Ramos (cell line): ENCODE results near the gene P4HTM.

Source experiments
- in situ Hi-C: fragments of 300-500 bp; cut with MboI; formaldehyde crosslinking; loops from one replicate; pipeline ENCODE4 v1.14.3; 2022; ENCODE audit warnings: low sequenced_read_pairs; ENCODE audit not compliant: unreplicated experiment

The P4HTM gene

DNA sequence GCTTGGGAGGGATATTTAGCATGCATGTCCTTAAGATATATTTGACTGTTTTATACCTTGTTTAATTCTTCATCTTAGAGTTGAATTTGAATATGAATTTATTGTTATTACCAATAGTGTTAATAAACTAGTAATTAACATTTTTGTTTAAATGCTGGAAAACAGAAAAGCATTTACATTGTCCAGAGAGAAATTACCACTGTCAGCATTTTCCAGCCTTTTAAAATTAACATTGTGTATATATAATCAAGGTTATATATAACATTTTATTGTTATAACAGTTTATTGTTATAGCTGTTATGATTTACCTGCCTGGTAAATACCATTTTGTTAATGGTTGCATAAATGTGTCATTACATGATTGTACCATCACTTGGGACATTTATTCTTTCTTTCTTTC, 8.0 kb upstream of the P4HTM start:
- in situ Hi-C loops, result no loop called here

GRCh38 chr3:48982686-48983085, 7.4 kb upstream of the P4HTM start:
- in situ Hi-C loops, result no loop called here

DNA sequence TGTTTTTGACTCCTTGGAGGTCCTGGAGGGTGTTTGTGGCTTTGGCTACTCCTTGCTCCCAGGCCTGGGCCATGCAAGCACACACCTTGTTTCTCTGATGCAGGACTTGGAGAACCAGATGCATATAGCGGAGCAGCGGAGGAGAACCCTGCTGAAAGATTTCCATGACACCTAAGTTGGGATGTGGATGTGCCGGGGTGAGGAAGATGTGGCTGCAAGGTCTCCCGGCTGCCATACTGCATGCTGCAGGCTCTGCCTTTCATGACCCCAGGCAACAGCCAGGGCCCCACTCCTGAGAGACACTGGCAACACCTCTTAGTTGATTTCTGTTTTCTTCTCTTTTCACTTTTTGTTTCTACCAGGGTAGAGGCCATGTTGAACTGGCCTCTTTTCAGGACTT, 6.9 kb upstream of the P4HTM start:
- in situ Hi-C loops, result no loop called here

DNA sequence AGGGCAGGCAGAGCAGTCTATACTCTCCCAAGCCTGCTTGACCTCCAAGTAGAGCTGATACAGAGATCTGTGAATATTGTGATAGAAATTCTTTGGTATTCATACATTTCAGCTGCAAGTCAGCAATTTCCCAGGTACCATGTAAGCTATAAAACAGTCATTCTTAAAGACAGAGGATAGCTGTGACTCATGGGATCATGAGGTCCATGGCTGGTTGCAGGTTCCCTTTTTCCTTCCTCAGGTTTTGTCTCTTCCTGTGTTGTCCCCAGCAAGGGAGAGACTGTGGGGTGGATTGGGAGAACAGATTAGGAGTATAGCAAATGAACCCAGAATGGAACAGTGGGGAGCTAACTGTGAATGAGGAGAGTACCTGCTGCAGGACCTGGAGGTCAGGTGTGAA, 5.4 kb upstream of the P4HTM start:
- in situ Hi-C loops, result no loop called here

GRCh38 chr3:48985831-48986376, 4.1 kb upstream of the P4HTM start:
- in situ Hi-C loops, result no loop called here

- in situ Hi-C loops, result no loop called here
Observed at GRCh38 chr3:48989126-48989795, 780 bp upstream of the P4HTM start.

- in situ Hi-C loops, result no loop called here
Observed at GRCh38 chr3:48990636-48991469, 812 bp downstream of the P4HTM start.

GRCh38 chr3:48991851-48992545, 2.0 kb downstream of the P4HTM start:
- in situ Hi-C loops, result no loop called here

GRCh38 chr3:48993834-48994233, 3.8 kb downstream of the P4HTM start:
- in situ Hi-C loops, result no loop called here

DNA sequence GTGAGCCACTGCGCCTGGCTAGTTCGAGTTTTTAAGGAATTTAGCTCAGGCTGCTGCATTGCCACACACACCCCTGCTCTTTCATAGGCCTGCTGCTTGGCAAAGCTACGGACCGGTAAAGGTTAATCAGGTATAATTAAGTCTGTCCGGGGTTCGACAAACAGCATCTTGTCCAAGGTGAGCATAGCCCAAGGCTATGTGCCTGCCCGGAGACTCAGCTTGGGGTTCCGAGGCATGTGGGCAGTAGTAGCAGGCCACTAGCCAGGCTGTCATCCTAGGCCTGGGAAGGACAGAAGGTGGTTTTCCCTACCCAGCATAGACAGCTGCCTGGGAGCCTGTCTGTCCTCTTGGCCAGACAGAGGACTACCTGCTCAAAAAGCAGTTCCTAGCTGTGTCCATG, 6.6 kb downstream of the P4HTM start:
- in situ Hi-C loops, result no loop called here

DNA sequence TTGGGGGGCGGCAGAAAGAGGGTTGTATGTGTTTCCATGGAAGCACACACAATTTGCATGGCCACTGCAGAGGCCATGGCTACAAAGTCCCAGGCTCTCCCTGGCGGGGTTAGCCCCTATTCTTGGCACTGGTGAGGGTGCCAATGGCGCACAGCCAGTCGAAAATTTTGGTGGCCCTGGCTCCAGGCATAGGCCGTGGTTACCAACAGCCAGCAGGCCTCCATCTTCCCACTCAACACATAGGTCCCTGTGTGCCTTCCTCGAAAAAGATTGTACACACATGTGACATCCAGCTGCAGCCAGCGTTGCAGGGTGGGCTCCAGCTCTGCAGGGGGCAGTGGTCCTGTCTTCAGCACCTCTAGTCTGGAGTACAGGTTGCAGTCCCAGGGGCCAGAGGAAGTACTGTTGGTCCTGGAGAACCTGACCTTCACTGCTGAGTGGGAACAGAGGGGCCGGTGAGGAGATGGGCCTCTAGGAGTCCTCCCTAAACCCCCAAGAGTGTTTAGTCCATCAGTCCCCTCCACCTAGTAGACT, 7.1 kb downstream of the P4HTM start:
- in situ Hi-C loops, result no loop called here

DNA sequence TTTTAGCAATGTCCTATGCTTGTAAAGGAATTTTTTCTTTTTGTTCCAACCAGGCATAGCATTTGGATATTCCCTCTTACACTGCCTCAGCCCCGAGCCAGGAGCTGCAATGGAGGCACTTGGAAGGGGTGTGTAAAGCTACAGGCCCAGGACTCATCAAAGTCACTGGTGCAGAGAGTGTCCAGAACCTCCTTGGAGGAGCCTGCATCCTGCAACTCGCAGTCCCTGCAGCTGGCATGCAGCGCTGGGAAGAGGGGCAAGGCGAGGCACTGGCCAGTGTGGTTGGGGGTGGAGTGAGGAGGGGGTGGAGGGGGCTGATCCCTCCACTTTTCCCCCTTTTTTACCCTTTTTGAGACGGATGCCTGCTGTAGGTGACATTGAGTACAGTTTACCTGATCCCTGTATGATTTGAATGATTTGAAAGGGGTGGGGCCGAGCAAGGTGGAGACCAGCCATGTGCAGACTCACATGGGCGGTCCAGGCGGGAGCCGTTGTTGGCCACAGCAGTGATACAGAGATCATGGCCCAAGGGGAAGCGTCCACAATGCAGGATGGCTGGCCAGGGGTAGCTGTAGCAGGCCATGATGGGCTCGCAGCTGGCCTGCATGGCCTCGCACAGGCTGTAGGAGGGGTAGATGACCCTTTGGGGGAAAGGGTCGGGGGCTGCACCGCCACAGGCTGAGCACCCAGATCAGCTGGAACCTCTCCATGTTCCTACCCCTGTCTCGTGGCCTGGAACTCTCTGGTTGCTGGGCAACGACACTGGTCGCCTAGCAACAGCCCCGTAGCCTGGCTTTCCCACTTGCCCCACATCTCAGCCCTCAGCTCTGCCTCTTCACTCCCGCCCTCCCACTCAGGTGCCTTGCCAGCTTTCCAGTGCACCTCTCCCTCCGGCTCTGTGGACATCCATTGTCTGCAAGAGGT, 7.9 kb downstream of the P4HTM start:
- in situ Hi-C loops, result no loop called here

DNA sequence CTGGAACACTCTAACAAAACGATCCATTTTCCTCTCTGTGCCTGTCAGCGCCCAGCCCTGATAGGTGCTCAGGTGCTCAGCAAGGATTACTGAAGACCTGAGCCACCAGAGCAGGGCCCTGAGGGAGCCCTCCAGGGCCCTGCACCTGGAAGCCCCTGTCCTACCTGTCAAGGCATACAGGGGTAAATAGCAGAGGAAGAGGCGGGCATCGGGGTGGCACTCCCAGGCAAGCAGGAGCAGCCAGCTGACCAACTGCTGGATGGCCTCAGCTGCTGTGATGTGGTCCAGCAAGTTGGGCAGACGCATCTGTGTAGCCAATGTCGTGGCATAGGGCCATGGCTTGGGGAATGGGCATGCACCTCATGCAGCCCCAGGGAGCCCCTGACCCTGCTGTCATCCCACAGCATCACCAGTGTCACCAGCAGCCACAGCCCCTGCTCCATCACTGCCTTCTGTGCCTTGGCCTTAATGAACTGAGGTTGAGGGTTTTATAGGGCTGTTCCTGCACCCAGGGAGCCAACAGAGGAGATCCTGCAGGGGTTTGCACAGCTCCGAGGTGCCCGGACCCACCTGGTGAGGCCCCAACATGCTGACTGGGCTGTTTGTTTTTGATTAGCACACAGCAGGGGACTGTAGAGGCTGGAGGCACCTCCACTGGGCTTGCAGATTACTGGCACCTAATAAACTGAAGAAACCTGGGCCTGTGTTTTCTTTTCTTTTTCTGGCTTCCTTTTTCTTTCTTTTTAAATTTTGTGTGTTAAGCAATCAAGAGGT, 9.2 kb downstream of the P4HTM start:
- in situ Hi-C loops, result no loop called here

DNA sequence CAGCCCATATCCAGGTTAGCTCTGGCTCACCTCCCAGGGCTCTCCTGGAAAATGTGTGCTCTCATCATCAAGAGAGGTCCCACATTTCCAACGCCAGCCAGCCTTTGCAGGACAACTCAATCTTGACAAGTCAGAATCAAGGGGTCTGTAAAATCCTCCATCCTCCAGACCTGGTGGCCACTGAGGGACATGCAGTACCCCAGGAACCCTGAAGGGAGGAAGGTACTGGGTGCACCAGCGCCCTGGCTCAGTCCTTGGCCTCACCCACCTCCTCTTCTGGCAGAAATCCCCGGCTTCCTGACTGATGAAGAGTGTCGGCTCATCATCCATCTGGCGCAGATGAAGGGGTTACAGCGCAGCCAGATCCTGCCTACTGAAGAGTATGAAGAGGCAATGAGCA, 11.1 kb downstream of the P4HTM start:
- in situ Hi-C loops, result no loop called here

DNA sequence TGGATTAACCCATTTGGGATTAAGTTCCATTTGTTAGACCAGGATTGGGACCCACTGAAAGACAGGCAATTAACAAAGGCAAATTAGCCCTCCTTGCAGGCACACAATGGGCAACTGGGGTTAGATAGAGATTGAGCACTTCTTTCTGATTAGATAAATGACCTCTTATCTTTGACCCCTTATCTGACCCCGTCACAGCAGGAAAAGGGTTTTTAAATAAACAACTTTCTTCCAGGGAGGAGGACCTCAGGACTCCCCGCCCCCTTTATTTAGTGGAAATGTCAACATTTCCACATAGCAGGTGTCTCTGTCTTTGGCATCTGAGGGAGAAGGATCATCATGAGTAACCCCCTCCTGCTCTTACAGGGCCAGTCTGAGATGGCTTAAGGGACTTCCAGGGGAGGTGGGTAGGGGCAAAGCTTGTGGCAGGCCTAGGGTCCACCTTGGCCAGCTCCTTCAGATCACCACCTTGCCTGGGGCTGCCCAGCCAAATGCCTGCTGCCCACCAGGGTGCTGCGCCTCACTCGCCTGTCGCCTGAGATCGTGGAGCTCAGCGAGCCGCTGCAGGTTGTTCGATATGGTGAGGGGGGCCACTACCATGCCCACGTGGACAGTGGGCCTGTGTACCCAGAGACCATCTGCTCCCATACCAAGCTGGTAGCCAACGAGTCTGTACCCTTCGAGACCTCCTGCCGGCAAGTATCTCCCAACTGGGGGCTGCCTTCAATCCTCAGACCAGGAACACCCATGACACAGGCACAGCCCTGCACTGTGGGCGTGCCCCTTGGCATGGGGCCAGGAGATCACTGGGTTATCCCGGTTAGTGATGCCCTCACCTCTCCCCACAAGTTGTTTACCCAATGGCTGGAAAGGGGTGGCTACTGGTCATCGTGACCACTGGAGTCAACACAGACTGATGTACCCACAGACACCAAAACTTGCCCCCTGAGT, 14.6 kb downstream of the P4HTM start:
- in situ Hi-C loops, result no loop called here

DNA sequence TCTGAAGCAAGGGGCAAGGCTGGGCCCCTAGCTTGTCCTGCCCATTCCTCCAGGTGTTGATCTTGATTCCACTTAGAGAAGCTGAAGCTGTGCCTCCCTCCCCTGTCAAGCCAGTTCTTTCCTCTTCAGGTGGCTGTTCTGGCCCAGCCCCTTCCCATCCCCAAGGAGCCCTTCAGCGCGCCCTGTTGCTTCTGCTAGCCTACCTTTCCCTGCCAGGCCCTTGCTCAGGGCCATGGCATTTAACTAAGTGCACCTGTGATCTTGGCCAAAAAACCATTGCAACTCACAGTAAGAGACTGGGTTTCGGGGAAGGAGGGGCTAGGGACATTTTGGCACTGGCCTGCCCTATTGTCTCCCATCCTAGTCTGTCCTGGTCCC, 15.3 kb downstream of the P4HTM start:
- in situ Hi-C loops, result no loop called here

DNA sequence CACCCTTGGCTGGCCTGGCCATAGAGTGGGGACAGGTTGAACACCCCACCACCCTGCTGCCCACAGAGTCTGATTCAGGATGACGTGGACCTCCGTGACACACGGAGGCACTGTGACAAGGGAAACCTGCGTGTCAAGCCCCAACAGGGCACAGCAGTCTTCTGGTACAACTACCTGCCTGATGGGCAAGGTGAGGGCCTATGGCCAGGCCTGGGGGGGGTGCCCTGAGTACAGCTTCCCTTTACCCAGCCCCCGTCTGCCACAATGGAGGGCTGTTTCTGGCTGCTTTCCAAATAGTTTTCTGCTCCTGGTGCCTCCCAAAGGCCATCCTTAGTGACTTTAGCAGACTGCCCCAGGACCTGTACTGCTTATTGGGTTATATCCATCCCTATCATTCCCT, 16.0 kb downstream of the P4HTM start:
- in situ Hi-C loops, result no loop called here
